GM13977 (cell line): ENCODE measurements around the gene JPH2.

Source experiments
- DNase-seq: peaks from one replicate; pipeline ENCODE4 v3.0.0; 2012; ENCODE audit warnings: low spot score
- CTCF ChIP-seq: IDR thresholded peaks from 2 replicates; pipeline ENCODE4 v1.5.1; 2012; ENCODE audit warnings: mild to moderate bottlenecking, control low read depth; ENCODE audit not compliant: insufficient read depth; ENCODE audit errors: extremely low read depth, missing control alignments
- in situ Hi-C: fragments of 300-500 bp; cut with MboI; formaldehyde crosslinking; loops from one replicate; pipeline ENCODE4 v1.12.0; 2022; ENCODE audit warnings: low sequenced_read_pairs, low pct_unique_long_range_greater_than_20kb, mixed read lengths, inconsistent platforms; ENCODE audit not compliant: unreplicated experiment

JPH2 gene

GRCh38 chr20:44188752-44189151 is 1.8 kb upstream of the JPH2 start:
- in situ Hi-C loops = no loop called here
- no peak for TF ChIP-seq CTCF
- no peak for DNase-seq

GRCh38 chr20:44187772-44188709 is 1.1 kb upstream of the JPH2 start:
- no peak for TF ChIP-seq CTCF
- in situ Hi-C loops = no loop called here
- no peak for DNase-seq

- TF ChIP-seq CTCF = no peak
- in situ Hi-C loops = no loop called here
- DNase-seq = no peak
These were observed 324 bp downstream of the JPH2 start for GRCh38 chr20:44186674-44187053.

- in situ Hi-C loops = no loop called here
- DNase-seq = no peak
- TF ChIP-seq CTCF = no peak
These were observed 787 bp downstream of the JPH2 start for GRCh38 chr20:44186201-44186600.

GRCh38 chr20:44185574-44185973 is 1.4 kb downstream of the JPH2 start:
- in situ Hi-C loops = no loop called here
- no peak for TF ChIP-seq CTCF
- DNase-seq = no peak

- no peak for DNase-seq
- in situ Hi-C loops = no loop called here
- no peak for TF ChIP-seq CTCF
These were observed 3.7 kb downstream of the JPH2 start for GRCh38 chr20:44183282-44183681.
